Activated CD8-positive, alpha-beta T cell treated with anti-CD3 and anti-CD28 coated beads, Interleukin-2, amount 10 ng/mL, durations not matched to agents 7 days and 5 days (primary cell): ENCODE results near the gene SH3D21. TPM values are rescaled to one million over a fixed set of nuclear protein-coding genes. Genes with fewer than 3 reads are reported as not detected.

Experiments used
- ATAC-seq: fragments of 150-1000 bp; cut with Tn5 transposase; one replicate; pipeline ENCODE4 v1.10.0; 2021; ENCODE audit warnings: moderate library complexity
- CTCF ChIA-PET: fragments of 350-600 bp; sonication (Branson Sonifier 250); formaldehyde crosslinking; loops from one replicate; lab custom pipeline; 2021; ENCODE audit warnings: antibody characterized with exemption; lab: Charles Lee
- POLR2A ChIA-PET: fragments of 350-600 bp; sonication (Branson Sonifier 250); formaldehyde crosslinking; loops from one replicate; lab custom pipeline; 2021; ENCODE audit warnings: antibody characterized with exemption; lab: Charles Lee
- DNase-seq: peaks from one replicate; pipeline ENCODE4 v3.0.0-alpha.2; 2020
- H3K27ac Mint-ChIP-seq: one replicate; pipeline ENCODE4 v1.8.0; 2021; ENCODE audit warnings: mild to moderate bottlenecking, mixed read lengths
- H3K27me3 Mint-ChIP-seq: one replicate; pipeline ENCODE4 v1.8.0; 2021; ENCODE audit warnings: low read depth, mixed read lengths
- H3K36me3 Mint-ChIP-seq: one replicate; pipeline ENCODE4 v1.8.0; 2021; ENCODE audit warnings: low read depth, mixed read lengths
- H3K4me1 Mint-ChIP-seq: one replicate; pipeline ENCODE4 v1.8.0; 2021; ENCODE audit warnings: low read depth, mixed read lengths
- H3K4me3 Mint-ChIP-seq: one replicate; pipeline ENCODE4 v1.8.0; 2021; ENCODE audit warnings: mild to moderate bottlenecking, mixed read lengths
- H3K9me3 Mint-ChIP-seq: one replicate; pipeline ENCODE4 v1.8.0; 2022; ENCODE audit warnings: mixed read lengths; ENCODE audit not compliant: insufficient read depth
- total RNA-seq, 2 experiments: library from RNA; stranded (reverse); gene quantifications; one replicate each; pipeline ENCODE4 v1.2.3, GENCODE V29; 2021

The SH3D21 gene
- total RNA-seq: 10 to 100 TPM; 14.6 to 15.3 TPM

DNA sequence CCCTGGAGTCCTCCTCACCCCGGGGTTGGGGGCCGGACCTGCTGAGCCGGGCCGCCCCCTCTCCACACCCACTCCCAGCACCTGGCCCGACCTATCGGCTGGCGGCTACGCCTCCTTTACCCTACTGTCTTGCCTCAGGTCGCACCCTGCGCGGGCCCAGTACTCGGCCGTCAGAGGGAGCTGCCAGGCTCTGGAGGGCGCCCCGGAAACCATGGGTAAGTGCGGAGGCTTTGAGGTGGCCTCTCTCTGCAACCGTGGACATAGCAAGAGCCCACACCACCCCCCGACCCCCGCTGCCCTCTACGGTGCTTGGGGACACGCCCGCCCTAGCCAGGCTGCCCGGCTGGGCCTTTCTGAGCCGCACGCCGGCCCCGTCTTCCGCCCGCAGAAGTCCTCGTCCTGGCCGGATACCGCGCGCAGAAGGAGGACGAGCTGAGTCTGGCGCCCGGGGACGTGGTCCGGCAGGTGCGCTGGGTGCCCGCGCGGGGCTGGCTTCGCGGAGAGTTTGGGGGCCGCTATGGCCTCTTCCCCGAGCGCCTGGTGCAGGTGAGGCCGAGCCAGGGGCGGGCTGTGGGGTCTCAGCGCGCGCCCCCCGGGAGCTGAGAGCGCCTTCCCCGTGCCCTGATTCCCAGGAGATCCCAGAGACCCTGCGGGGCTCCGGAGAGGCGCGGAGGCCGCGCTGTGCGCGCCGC lies at the start of gene SH3D21:
Gene SH3D21 (plus strand): TSS at position 159 of the 692 bp plus-strand sequence. CDS start 53 bp downstream, at position 212.
- DNase-seq: peak; percentile 65
- no peaks in the 10 kb centered on the region for H3K9me3 Mint-ChIP-seq
- H3K36me3 Mint-ChIP-seq: peaks cover 46% of the 10 kb centered on the region

DNA sequence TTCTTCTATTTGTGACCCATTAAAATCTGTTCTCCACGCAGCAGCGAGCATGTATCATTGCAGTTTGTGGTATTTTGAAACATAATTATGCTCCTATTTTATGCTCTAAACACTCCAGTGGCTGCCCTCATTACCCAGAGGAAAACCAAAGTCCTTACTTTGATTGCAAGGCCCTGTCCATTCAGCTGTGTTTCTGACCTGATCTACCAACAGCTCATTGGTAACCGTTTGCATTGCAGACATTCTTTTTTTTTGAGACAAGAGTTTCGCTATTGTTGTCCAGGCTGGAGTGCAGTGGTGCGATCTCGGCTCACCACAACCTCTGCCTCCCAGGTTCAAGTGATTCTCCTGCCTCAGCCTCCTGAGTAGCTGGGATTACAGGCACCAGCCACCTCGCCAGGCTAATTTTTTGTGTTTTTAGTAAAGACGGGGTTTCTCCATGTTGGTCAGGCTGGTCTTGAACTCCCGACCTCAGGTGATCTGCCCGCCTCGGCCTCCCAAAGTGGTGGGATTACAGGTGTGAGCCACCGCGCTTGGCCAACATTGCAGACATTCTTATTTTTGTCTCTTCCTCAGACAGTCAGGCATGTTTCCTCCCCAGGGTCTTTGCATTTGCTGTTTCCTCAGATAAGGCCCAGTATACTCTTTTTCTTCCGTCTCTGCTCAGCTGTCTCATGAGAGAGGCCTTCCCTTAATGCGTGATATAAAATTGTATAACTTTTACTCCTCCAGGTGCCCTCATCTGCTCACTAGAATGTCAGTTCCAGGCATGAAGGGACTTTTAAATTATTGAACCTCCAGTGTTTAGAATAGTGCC lies 49.4 kb upstream of the SH3D21 start:
- DNase-seq (no peak), ATAC-seq (no peak)
- ChIA-PET POLR2A (interaction anchor here (0.6 kb wide), 1 partner anchor 179 kb away, joined by 3 read pairs; no protein-coding TSS in a partner anchor), CTCF (no interaction called here)
- Mint-ChIP-seq H3K27ac (no peak overlapping the region), H3K4me1 (peaks cover 16% of the 10 kb centered on the region), H3K9me3 (no peaks in the 10 kb centered on the region), H3K4me3 (no peak overlapping the region), H3K36me3 (peaks cover 45% of the 10 kb centered on the region), H3K27me3 (no peaks in the 10 kb centered on the region)

More for the DNA sequence above, at the start of gene SH3D21:
- ChIA-PET CTCF (interaction anchor here (0.6 to 5.5 kb wide), 16 partner anchors 10 to 171 kb away, joined by 3 to 24 read pairs (median 4); partner anchors contain the start of genes EVA1B, STK40 and TRAPPC3), POLR2A (interaction anchor here (0.7 to 1.7 kb wide), 3 partner anchors 16 to 106 kb away, joined by 3 to 11 read pairs (median 5); partner anchors contain the start of genes EVA1B and THRAP3)
- Mint-ChIP-seq H3K4me1 (peaks cover 29% of the 10 kb centered on the region), H3K4me3 (peak within 1 kb of the TSS; percentile 98), H3K27ac (peak within 1 kb of the TSS; percentile 91), H3K27me3 (no peaks in the 10 kb centered on the region)
- ATAC-seq: peak; percentile 38

DNA sequence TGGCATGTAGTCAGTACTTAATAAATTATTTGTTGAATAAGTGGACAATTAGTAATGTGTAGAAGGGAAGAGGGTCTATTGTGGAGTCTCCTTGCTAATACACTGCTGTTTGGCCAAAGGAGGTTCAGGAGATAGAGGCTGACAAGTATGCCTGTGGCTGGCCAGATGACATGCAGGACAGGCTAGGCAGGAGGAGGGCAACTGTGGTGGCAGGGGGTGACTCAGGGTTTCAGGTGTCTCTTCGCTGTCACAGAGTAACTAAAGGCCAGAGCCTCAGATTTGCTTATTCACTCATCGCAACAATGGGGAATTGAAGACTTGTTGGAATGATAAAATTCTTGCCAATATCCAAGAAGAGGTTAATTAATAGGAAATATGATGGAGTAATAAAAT lies 48.8 kb upstream of the SH3D21 start:
- ATAC-seq: no peak
- H3K4me1 Mint-ChIP-seq: peaks cover 16% of the 10 kb centered on the region
- POLR2A ChIA-PET: no interaction called here
- DNase-seq: no peak
- H3K27ac Mint-ChIP-seq: no peak overlapping the region
- H3K27me3 Mint-ChIP-seq: no peaks in the 10 kb centered on the region
- no peaks in the 10 kb centered on the region for H3K9me3 Mint-ChIP-seq
- H3K4me3 Mint-ChIP-seq: no peak overlapping the region
- CTCF ChIA-PET: no interaction called here
- peaks cover 47% of the 10 kb centered on the region for H3K36me3 Mint-ChIP-seq

DNA sequence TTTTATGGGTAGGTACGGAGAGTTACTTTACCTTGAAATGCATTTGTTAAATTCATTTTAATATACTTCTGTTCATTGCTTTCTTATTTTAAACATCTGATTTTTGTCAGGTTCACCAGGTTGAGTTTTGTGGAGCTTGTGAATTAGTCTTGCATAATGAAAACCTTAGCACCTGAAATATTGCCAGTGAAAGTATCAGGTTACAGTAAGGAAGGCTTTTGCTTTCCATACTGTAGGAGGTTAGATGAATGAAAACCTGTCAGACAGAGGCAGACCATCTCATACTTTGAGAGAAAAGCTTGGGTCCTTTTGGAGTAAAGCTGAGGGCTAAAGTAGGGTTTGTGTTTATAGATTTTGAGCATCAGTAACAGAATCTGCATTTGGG lies 47.2 kb upstream of the SH3D21 start:
- ATAC-seq (no peak), DNase-seq (no peak)
- Mint-ChIP-seq H3K4me1 (peaks cover 10% of the 10 kb centered on the region), H3K27ac (no peak overlapping the region), H3K4me3 (no peak overlapping the region), H3K36me3 (peaks cover 46% of the 10 kb centered on the region), H3K27me3 (no peaks in the 10 kb centered on the region), H3K9me3 (no peaks in the 10 kb centered on the region)
- CTCF ChIA-PET: interaction anchor here (1.0 to 1.9 kb wide), 3 partner anchors 26 to 159 kb away, joined by 4 to 8 read pairs (median 4); partner anchors contain the start of gene TRAPPC3
- POLR2A ChIA-PET: interaction anchor here (1.0 kb wide), 1 partner anchor 27 kb away, joined by 3 read pairs; no protein-coding TSS in a partner anchor

DNA sequence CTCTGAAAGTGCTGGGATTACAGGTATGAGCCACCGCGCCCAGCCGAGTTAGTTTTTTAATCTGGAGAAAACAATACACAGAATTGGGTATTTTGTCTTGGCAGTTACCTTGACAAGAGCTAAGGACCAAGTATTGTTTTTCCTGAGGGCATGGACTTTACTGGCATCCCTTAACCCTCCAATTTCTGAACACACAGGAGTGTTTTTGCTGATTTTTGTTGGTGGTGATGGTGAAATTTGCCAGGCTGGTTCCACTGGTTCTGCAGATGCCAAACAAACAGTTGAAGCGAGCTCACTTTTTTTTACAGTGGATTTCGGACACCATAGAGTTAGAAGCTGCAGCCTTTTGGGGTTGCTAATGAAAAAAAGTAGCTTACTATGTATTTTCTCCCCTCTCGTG lies 37.2 kb upstream of the SH3D21 start:
- peaks cover 2% of the 10 kb centered on the region for H3K4me1 Mint-ChIP-seq
- no peaks in the 10 kb centered on the region for H3K9me3 Mint-ChIP-seq
- ChIA-PET CTCF (interaction anchor here (1.0 to 1.5 kb wide), 2 partner anchors 134 to 151 kb away, joined by 3 to 4 read pairs; no protein-coding TSS in a partner anchor), POLR2A (no interaction called here)
- H3K27me3 Mint-ChIP-seq: no peaks in the 10 kb centered on the region
- peaks cover 42% of the 10 kb centered on the region for H3K36me3 Mint-ChIP-seq
- ATAC-seq: no peak
- no peak for DNase-seq
- no peak overlapping the region for H3K27ac Mint-ChIP-seq
- H3K4me3 Mint-ChIP-seq: no peak overlapping the region

DNA sequence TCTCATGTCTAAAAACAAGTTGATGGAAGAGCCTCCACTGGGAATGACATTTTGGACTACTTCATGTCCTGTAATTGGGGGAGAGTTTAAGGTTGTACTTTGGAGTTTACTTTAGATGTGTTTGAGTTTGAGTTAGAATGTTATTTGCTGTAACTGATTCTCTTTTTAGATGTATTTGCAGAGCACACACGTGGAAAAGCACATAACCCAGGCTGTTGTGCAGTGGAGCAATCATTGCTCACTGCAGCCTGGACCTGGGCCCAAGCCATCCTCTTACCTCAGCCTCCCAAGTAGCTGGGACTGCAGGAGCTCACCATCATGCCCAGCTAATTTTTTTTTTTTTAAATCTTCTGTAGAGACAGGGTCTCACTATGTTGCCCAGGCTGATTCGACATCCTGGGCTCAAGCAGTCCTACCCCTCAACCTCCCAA lies 36.7 kb upstream of the SH3D21 start:
- Mint-ChIP-seq H3K27ac (no peak overlapping the region), H3K4me1 (peaks cover 2% of the 10 kb centered on the region)

DNA sequence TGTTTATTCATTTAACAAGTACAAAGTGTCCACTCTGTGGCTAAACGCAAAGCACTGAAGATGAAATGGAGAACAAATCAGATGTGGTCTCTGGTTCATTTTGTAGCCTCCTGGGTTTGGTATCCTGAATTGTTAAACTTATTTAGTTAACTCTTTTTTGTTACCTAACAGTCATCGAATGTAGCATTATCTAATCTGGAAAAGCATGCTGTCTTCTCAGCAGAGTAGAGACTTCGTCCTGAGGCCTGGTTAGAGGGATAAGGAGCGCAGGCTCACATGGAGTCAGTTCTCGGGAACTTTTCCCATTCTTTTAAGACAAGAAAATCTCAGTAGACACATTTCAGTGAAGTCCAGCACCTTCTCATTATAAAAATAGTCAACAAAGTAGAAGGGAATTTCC lies 33.1 kb upstream of the SH3D21 start:
- ChIA-PET POLR2A (no interaction called here), CTCF (interaction anchor here (0.9 to 1.2 kb wide), 2 partner anchors 13 to 49 kb away, joined by 3 to 4 read pairs; partner anchors contain the start of gene THRAP3)
- DNase-seq: no peak
- Mint-ChIP-seq H3K27ac (no peak overlapping the region), H3K36me3 (peaks cover 37% of the 10 kb centered on the region), H3K9me3 (no peaks in the 10 kb centered on the region), H3K4me1 (peaks cover 6% of the 10 kb centered on the region), H3K4me3 (no peak overlapping the region), H3K27me3 (no peaks in the 10 kb centered on the region)
- no peak for ATAC-seq

More for the DNA sequence above, 36.7 kb upstream of the SH3D21 start:
- Mint-ChIP-seq H3K36me3 (peaks cover 41% of the 10 kb centered on the region), H3K4me3 (no peak overlapping the region), H3K27me3 (no peaks in the 10 kb centered on the region), H3K9me3 (no peaks in the 10 kb centered on the region)
- CTCF ChIA-PET: interaction anchor here (1.0 to 1.5 kb wide), 2 partner anchors 134 to 151 kb away, joined by 3 to 4 read pairs; no protein-coding TSS in a partner anchor
- POLR2A ChIA-PET: no interaction called here
- ATAC-seq: no peak
- no peak for DNase-seq

DNA sequence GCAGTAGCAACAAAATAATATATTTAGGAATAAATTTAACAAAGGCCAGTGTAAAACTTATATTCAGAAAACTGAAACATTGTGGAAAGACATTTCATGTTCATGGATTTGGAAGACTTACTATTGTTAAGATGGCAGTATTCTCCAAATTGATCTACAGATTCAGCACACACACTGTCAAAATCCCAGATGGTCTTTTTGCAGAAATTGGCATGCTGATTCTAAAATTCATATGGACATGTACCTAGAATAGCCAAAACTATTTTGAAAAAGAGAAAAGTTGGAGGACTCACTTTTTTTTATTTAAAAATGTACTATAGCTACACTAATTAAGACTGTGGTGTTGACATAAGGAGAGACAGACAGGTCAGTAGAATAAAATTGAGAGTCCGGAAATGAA lies 32.0 kb upstream of the SH3D21 start:
- ATAC-seq (no peak), DNase-seq (no peak)
- no peaks in the 10 kb centered on the region for H3K27me3 Mint-ChIP-seq
- H3K9me3 Mint-ChIP-seq: no peaks in the 10 kb centered on the region
- no peak overlapping the region for H3K4me3 Mint-ChIP-seq
- no peak overlapping the region for H3K27ac Mint-ChIP-seq
- ChIA-PET POLR2A (interaction anchor here (0.5 kb wide), 1 partner anchor 36 kb away, joined by 3 read pairs; no protein-coding TSS in a partner anchor), CTCF (interaction anchor here (0.9 to 1.3 kb wide), 3 partner anchors 11 to 50 kb away, joined by 3 to 4 read pairs (median 3); partner anchors contain the start of gene THRAP3)
- H3K36me3 Mint-ChIP-seq: peaks cover 31% of the 10 kb centered on the region
- H3K4me1 Mint-ChIP-seq: peaks cover 6% of the 10 kb centered on the region

DNA sequence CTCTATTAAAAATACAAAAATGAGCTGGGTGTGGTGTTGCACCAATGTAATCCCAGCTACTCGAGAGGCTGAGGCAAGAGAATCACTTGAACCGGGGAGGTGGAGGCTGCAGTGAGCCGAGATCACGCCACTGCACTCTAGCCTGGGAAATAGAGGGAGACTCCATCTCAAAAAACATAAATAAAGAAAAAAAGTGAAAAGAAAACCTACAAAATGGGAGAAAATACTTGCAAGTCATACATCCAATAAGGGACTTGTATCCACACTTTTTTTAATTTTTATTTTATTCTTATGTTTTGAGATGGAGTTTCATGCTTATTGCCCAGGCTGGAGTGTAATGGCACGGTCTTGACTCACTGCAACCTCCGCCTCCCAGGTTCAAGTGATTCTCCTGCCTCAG lies 29.5 kb upstream of the SH3D21 start:
- Mint-ChIP-seq H3K27me3 (no peaks in the 10 kb centered on the region), H3K4me1 (peaks cover 11% of the 10 kb centered on the region), H3K27ac (no peak overlapping the region), H3K36me3 (peaks cover 26% of the 10 kb centered on the region), H3K4me3 (no peak overlapping the region), H3K9me3 (no peaks in the 10 kb centered on the region)
- POLR2A ChIA-PET: no interaction called here
- CTCF ChIA-PET: interaction anchor here (1.5 kb wide), 1 partner anchor 9 kb away, joined by 6 read pairs; no protein-coding TSS in a partner anchor
- DNase-seq (no peak), ATAC-seq (no peak)

DNA sequence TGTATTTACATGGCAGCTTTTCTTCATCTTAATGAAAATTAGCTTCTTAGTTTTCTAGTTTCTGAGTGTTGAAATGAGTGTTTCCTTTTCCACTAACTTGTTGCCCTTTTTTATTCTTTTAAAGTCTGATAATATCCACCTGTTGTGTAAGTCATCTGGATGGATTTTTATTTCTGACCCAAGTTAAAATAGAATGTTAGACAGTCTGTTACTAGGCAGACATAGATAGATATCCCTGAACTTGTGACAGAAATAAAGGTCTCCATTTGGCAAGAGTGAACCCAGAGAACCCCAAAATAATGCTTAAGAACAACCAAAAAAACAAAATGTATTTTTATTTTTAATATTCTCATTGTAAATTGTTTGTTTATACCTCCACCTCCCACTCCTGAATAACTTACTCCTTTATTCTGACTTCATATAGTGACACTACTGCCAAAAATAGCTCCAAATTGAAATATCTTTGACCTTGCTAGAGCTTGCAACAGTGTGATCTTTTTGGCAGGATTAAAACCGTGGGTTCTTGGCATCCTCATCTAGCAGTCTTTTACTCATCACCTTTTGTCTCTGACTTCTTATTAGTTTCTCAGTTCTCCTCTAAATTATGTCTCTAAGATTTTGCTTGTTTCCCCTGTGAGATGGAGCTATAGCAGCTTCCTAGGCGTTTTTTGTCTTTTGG lies 26.9 kb upstream of the SH3D21 start:
- Mint-ChIP-seq H3K4me3 (no peak overlapping the region), H3K4me1 (peaks cover 16% of the 10 kb centered on the region), H3K27me3 (no peaks in the 10 kb centered on the region), H3K36me3 (peaks cover 27% of the 10 kb centered on the region), H3K27ac (peak overlapping the region; percentile 62), H3K9me3 (no peaks in the 10 kb centered on the region)
- DNase-seq: no peak
- no peak for ATAC-seq
- CTCF ChIA-PET: interaction anchor here (0.6 to 3.8 kb wide), 5 partner anchors 17 to 179 kb away, joined by 3 to 18 read pairs (median 3); partner anchors contain the start of gene TRAPPC3
- POLR2A ChIA-PET: interaction anchor here (0.6 to 1.2 kb wide), 2 partner anchors 55 to 135 kb away, joined by 3 to 5 read pairs; partner anchors contain the start of gene THRAP3
